Measurements from ENCODE around the gene TGIF2. TPM values are rescaled to one million over a fixed set of nuclear protein-coding genes. Genes with fewer than 3 reads are reported as not detected.
"Not testable (repeated sequence)": the region's sequence is repeated elsewhere in the genome, so short reads cannot be mapped to it uniquely, and the experiment has no call there.

TGIF2 gene
- total RNA-seq, 1 experiment from 2014 or later, result 13.8 TPM

DNA sequence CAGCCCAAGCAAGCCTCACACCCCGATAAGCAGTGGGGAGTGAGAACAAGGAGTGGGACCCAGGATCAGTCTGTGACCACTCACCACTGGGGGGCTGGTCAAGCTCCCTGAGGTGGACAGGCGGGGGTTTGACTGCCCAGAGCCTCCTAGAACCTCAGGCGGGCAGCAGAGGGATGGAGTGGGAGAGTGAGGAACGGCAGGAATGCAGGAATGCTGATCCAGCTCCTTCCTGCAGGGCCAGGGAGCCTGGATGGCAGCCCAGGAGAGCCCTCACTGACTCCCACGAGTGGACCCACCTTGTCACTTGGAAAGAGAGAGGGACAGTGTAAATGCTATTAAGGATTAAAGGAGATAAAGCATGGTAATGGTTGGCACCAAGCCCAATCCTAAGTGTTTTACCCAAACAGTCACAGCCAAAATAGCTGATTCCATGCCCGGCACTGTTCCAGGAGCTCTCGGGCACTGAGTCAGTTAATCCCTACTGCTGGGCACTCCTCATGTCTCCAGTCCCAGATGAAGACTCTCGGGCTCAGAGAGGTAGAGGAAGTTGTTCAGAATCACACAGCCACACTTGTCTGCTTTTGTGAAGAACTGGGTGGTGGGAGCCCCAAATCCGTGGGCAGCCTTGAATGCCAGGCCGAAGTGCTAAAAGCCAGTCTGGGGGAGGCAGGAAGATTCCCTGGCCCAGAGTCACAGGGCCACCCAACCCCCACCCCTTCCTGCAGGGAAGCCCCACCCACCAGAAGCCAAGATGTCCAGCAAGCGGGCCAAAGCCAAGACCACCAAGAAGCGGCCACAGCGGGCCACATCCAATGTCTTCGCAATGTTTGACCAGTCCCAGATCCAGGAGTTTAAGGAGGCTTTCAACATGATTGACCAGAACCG is 29.0 kb upstream of the TGIF2 start:
- in situ Hi-C loops (cut with HindIII; ENCODE audit: low pct_unique_long_range_greater_than_20kb, low sequenced_read_pairs), result no loop called here
- no peak for DNase-seq (ENCODE audit: low read depth, low spot score)

GRCh38 chr20:36546111-36546736 is 27.2 kb upstream of the TGIF2 start:
- DNase-seq (ENCODE audit: low read depth, low spot score), result no peak
- in situ Hi-C loops (cut with HindIII; ENCODE audit: low pct_unique_long_range_greater_than_20kb, low sequenced_read_pairs), result no loop called here

DNA sequence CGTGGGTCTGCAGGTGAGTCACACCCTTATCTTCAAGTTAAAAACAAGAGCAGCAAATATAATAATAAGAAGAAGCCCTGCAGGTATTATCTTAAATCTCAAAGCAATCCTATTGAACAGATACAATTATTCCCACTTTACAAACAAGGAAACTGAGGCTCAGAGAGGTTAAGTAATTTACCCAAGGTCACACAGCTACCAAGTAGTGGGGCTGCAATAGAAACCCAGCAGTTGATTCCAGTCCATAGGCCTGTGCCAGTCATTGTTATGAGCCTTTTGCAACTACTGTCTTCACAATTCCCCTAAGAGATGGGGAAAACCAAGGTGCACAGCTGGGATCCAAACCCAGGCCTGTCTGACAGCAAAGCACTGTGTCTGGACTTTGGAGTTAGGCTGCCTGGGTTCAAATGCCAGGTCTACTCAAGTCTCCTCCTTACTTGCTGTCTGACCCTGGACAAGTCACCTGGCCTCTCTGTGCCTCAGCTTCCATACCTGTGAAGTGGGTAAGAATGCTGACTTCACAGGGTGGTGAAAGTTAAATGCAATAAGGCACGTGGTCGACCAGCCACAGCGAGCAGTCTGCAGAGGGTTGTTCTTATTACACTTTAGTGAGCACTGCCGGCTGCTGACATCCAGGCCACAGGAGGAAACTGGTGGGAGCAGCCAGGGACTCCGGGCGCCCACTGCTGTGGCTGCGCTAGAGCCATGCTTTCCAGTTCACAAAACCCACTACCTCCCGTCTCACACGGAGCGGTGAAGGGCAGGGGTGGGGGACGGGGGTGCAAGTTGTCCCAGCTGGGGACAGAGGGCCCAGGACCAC is 26.0 kb upstream of the TGIF2 start:
- no peak for DNase-seq (ENCODE audit: low read depth, low spot score)
- in situ Hi-C loops (cut with HindIII; ENCODE audit: low pct_unique_long_range_greater_than_20kb, low sequenced_read_pairs), result no loop called here

DNA sequence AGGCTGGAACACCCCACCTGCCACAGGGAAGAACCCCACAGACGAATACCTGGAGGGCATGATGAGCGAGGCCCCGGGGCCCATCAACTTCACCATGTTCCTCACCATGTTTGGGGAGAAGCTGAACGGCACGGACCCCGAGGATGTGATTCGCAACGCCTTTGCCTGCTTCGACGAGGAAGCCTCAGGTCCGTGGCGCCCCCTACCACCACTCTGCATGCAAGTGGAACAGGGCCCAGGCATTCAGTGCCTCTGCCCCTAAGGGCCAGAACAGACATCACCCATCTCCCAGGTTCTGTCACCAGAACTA is 25.4 kb upstream of the TGIF2 start:
- peak; percentile 28 for DNase-seq (ENCODE audit: low read depth, low spot score)
- in situ Hi-C loops (cut with HindIII; ENCODE audit: low pct_unique_long_range_greater_than_20kb, low sequenced_read_pairs), result no loop called here

DNA sequence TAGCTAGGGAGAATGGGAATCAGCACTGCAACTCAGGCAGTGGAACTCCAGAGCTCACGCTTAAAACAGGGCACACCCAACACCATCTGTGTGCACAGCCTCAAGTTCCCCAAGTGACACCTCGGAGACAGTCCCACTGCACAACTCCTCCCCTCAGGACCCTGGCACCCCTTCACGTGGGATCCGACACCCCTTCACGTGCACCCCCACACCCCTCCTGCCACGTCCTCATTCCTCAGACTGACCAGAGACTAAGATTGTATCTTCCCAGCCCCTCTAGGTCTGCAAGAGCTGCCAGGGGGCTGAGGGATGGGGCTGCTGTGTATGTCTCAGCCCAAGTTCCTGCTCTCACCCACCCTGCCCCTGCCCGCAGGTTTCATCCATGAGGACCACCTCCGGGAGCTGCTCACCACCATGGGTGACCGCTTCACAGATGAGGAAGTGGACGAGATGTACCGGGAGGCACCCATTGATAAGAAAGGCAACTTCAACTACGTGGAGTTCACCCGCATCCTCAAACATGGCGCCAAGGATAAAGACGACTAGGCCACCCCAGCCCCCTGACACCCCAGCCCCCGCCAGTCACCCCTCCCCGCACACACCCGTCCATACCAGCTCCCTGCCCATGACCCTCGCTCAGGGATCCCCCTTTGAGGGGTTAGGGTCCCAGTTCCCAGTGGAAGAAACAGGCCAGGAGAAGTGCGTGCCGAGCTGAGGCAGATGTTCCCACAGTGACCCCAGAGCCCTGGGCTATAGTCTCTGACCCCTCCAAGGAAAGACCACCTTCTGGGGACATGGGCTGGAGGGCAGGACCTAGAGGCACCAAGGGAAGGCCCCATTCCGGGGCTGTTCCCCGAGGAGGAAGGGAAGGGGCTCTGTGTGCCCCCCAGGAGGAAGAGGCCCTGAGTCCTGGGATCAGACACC is 24.4 kb upstream of the TGIF2 start:
- in situ Hi-C loops (cut with HindIII; ENCODE audit: low pct_unique_long_range_greater_than_20kb, low sequenced_read_pairs), result no loop called here
- no peak for DNase-seq (ENCODE audit: low read depth, low spot score)

DNA sequence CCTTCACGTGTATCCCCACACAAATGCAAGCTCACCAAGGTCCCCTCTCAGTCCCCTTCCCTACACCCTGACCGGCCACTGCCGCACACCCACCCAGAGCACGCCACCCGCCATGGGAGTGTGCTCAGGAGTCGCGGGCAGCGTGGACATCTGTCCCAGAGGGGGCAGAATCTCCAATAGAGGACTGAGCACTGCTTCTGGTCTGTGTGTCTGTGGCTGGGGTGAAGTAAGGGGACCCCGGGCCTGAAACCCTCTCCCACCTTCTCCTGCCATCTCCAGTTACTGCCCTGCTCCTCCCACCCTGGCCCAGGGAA is 23.8 kb upstream of the TGIF2 start:
- DNase-seq (ENCODE audit: low read depth, low spot score), result no peak
- in situ Hi-C loops (cut with HindIII; ENCODE audit: low pct_unique_long_range_greater_than_20kb, low sequenced_read_pairs), result no loop called here

- in situ Hi-C loops (cut with HindIII; ENCODE audit: low pct_unique_long_range_greater_than_20kb, low sequenced_read_pairs), result no loop called here
Observed at GRCh38 chr20:36549942-36550789, 23.2 kb upstream of the TGIF2 start.

DNA sequence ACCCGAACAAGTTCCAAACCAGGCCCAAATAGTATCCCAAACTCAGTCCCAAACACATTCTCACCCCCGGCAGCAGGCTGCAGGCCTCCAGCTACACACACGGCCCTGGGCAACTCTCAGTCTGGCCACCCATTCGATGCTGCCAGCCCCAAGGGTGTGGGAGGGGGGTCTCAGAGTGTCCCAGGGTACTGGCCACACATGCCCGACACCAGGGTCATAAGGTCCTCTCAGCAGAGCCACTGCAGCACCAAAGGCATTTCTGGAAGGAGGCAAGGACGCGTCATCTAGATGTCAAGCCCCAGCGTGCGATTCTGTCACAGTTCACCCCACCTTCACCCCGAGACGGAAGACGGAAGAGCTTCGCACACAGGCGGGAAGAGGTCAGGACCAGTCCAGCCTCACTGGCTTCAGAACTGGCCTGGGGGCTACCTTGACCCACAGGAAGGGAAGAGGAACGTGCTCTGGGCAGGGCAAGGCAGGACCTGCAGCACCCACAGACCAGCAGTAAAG is 22.6 kb upstream of the TGIF2 start:
- in situ Hi-C loops (cut with HindIII; ENCODE audit: low pct_unique_long_range_greater_than_20kb, low sequenced_read_pairs), result no loop called here
- no peak for DNase-seq (ENCODE audit: low read depth, low spot score)

More at GRCh38 chr20:36549942-36550789, 23.2 kb upstream of the TGIF2 start:
- DNase-seq (ENCODE audit: low read depth, low spot score), result no peak

DNA sequence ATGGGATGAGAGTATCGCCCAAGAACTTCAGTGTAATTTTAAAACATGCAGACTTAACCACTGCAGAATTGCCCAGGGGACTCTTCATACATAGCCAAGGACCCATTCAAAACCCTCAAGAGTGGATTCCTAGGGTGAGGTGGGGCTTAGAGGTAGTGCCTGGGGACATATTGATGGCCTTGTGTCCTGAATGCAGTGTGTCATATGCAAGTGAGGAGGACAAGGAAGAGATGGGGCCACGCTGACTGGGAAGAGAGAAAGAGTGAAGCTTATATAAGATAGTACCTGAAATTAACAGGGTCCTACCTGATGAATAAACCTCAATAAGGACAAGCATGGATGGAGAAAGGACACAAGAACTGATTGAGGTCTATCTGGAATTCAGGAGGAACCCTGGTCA is 18.1 kb upstream of the TGIF2 start:
- no peak for DNase-seq (ENCODE audit: low read depth, low spot score)
- in situ Hi-C loops (cut with HindIII; ENCODE audit: low pct_unique_long_range_greater_than_20kb, low sequenced_read_pairs), result no loop called here

- in situ Hi-C loops (cut with HindIII; ENCODE audit: low pct_unique_long_range_greater_than_20kb, low sequenced_read_pairs), result no loop called here
- no peak for DNase-seq (ENCODE audit: low read depth, low spot score)
Observed at GRCh38 chr20:36562724-36563123, 10.7 kb upstream of the TGIF2 start.

- no peak for DNase-seq (ENCODE audit: low read depth, low spot score)
- in situ Hi-C loops (cut with HindIII; ENCODE audit: low pct_unique_long_range_greater_than_20kb, low sequenced_read_pairs), result no loop called here
Observed at GRCh38 chr20:36563374-36563773, 10.0 kb upstream of the TGIF2 start.

DNA sequence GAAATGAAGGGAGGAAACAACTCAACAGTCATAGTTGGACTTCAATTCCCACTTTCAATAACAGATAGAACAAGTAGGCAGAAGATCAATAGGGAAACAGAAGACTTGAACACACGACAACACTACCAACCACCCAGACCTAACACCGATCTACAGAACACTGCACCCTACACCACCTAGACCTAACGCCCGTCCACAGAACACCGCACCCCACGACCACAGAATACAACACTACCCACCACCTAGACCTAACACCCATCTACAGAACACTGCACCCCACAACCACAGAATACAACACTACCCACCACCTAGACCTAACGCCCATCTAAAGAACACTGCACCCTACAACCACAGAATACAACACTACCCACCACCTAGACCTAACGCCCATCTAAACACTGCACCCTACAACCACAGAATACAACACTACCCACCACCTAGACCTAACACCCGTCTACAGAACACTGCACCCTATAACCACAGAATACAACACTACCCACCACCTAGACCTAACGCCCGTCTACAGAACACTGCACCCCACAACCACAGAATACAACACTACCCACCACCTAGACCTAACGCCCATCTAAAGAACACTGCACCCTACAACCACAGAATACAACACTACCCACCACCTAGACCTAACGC is 9.2 kb upstream of the TGIF2 start:
- in situ Hi-C loops (cut with HindIII; ENCODE audit: low pct_unique_long_range_greater_than_20kb, low sequenced_read_pairs); DNase-seq (ENCODE audit: low read depth, low spot score): not testable (repeated sequence)

DNA sequence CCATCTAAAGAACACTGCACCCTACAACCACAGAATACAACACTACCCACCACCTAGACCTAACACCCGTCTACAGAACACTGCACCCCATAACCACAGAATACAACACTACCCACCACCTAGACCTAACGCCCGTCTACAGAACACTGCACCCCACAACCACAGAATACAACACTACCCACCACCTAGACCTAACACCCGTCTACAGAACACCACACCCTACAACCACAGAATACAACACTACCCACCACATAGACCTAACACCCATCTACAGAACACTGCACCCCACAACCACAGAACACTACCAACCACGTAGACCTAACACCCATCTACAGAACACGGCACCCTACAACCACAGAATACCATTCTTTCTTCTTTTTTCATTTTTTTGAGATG is 8.7 kb upstream of the TGIF2 start:
- in situ Hi-C loops (cut with HindIII; ENCODE audit: low pct_unique_long_range_greater_than_20kb, low sequenced_read_pairs); DNase-seq (ENCODE audit: low read depth, low spot score): not testable (repeated sequence)

GRCh38 chr20:36565520-36565919 is 7.9 kb upstream of the TGIF2 start:
- in situ Hi-C loops (cut with HindIII; ENCODE audit: low pct_unique_long_range_greater_than_20kb, low sequenced_read_pairs), result no loop called here
- DNase-seq (ENCODE audit: low read depth, low spot score), result no peak

DNA sequence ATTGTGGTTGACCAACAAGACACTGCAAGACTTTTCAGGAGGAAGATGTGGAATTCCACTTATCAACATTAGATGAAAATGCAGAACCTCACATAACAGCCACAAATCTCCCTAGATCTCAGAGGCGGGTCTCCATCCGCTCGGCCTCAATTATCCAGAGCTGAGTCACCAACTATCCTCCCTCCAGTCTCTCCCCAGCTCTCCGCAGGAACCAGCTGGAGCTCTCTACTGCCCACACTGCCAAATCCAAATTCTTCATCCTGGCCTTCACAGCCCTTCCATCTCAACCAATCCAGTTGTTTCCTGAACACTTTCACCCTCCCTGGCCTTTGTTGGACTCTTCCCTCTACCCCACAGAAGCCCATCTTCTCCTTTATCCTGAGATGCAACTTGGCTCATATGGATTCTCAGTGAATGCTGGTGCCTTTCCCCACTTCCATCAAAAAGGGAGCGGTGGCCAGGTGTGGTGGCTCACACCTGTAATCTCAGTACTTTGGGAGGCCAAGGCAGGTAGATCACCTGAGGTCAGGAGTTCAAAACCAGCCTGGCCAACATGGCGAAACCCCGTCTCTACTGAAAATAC is 3.5 kb upstream of the TGIF2 start:
- in situ Hi-C loops (cut with HindIII; ENCODE audit: low pct_unique_long_range_greater_than_20kb, low sequenced_read_pairs), result no loop called here
- DNase-seq (ENCODE audit: low read depth, low spot score), result no peak

All from SK-MEL-5 (cell line).